GM21619 (cell line): ENCODE results near the gene KLHL29.

Experiments
- ATAC-seq: cut with Tn5 transposase; IDR thresholded peaks from one replicate; pipeline ENCODE4 v1.9.1; 2021; ENCODE audit not compliant: unreplicated experiment

KLHL29 gene

DNA sequence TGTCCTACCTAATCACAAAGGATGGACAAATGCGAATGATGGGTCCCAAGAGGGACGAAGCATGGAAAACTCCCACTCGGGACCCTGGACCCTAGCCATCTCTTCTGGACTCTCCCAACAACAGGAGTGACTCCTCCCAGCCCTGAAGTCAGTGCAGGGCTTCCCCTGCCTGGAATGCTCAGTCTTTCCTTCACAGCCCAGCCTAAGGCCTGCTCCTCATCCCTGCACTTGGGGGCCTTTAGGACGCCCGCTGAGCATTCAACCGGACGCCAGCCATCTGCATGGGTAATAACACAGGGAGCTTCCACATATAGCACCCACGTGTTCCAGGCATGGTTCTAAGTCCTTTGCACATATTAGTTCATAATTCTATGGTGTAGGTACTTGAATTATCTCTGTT is 237.5 kb downstream of the KLHL29 start:
- no peak for ATAC-seq

DNA sequence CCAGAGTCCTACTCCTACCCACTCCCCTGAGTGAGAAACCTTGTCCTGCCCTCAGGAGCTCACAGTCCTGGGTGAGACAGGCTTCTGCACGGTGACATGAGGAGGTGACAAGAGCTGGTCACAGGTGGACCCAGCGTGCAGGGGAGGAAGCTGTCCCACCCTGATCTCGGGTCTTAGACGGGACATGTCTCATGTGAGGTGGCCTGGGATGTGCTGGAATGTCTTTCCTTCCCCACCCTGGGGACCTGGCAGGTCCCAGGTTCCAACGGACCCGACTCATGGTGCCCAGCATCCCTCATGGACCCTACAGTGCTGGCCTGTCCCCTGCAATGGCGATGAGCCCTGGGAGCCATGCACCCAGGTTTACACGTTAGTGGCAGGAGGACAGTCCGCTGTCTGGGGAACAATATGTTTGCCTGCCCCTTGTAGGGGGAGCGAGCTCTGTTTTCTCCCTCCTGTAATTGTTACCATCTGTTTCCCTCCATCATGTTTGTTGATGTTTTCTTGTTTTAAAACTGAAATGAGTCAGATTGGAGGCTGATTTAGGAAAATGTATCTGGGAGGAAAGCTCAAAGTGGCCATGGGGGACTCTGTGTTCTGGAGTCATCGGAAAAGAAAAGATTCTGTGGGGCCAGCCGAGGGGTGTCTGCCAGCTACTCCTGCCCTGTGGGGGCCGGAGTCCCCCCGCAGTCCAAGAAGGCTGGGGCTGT is 238.1 kb downstream of the KLHL29 start:
- no peak for ATAC-seq

DNA sequence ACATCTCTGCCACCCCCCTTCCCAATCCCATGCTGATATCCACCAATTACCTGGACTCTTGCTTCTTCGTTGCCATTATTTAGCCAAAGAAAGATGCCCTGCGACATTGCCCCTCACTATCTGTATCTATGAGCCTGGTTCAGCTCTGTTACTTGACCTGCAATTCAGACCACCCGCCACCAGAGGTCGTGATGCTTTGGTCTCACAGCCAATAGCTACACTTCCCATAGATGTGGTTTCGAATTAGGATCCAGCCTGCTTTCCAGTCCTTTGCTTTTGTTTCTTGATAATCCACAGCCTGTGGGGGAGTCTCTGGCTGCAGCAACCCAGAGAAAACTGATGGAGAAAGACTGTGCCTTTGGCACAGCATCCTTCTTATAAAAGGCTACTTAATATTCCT is 239.4 kb downstream of the KLHL29 start:
- no peak for ATAC-seq

DNA sequence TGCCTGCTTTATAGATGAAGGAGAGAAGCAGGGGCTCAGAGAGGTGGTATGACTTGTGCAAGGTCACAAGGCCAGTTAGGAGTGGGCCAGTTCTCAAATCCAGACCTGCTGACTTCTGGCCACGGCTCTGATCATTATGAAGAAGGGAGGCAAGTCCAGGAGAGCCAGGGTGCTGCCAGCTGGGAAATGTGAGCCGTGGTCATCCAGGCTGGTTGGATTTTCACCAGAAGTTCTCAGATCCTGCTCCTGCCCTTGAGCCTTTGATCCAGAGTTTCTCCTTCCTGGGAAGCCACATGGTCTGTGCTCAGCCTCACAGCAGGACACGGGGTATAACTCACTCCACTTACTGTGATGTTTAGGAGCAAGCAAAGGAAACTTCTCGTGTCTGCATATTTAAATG is 239.9 kb downstream of the KLHL29 start:
- ATAC-seq = no peak

DNA sequence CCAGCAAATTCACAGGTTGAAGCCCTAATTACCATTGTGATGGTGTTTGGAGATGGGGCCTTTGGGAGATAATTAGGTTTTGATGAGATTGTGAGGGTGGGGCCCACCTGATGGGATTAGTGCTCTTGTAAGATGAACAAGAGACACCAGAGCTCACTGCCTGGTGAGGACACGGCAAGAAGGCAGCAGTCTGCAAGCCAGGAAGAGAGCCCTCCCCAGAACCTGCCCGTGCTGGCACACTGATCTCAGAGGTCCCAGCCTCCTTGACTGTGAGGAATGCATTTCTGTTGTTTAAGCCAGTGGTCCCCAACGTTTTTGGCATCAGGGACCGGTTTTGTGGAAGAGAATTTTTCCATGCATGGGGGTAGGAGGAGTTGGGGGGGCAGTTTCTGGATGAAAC is 240.7 kb downstream of the KLHL29 start:
- no peak for ATAC-seq

DNA sequence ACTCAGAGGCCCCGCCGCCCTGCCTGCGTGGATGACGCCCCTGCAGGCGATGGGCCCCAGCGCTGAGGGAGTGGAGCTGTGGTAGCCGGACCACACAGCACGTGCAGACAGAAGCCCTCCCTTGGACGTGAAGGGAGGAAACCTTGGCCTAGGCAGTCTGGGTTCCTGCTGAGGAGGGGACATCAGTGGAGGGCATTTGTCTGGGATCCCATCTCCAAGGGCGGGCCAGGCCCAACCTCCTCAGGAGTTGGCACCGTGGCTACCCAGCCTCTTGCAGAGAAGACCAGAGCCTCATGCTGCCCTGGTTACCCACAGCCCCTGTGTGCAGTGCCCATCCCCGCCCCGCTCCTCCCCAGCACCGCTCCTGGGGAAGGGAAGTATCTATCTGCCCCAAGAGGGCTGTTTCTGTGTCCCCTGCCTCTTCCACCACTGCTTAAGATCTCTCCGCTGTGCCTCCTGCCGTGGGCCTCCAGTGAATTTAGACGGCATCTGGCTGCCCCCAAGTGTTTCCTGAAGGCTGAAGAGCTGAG is 241.8 kb downstream of the KLHL29 start:
- ATAC-seq = no peak

DNA sequence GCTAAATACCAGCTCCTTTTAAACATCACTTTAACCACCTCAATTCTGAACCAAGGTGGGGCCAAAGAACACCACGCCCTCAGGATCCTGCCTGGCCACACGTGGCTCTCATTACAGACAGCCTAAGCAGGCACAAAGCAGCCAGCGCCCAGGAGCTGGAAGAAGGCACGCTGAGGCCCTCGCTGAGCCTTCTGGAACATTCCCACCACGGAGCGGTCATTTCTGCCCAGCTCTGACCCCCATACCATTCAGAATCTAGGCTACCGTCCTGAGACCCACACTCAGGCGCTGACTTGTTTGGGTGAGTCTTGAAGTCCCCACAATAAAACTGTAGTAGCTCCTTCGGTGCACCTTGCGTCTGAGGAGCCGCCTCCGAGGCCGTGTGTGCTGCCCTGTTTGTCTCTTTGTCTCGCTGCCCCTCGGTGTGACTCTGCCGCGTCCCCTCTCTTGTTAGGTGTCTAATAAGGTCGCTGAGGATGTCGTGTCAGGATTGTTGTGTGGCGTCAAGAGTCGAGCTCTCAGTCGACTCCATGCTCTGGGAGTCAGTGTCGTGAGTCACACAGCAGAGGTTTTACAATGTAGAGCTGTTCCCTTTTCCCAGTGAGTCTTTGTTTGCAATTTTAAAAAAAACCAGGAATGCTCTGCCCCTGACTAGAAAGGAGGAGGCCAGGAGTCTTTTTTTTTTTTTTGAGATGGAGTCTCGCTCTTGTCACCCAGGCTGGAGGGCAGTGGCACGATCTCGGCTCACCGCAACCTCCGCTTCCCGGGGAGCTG is 242.4 kb downstream of the KLHL29 start:
- ATAC-seq = no peak

DNA sequence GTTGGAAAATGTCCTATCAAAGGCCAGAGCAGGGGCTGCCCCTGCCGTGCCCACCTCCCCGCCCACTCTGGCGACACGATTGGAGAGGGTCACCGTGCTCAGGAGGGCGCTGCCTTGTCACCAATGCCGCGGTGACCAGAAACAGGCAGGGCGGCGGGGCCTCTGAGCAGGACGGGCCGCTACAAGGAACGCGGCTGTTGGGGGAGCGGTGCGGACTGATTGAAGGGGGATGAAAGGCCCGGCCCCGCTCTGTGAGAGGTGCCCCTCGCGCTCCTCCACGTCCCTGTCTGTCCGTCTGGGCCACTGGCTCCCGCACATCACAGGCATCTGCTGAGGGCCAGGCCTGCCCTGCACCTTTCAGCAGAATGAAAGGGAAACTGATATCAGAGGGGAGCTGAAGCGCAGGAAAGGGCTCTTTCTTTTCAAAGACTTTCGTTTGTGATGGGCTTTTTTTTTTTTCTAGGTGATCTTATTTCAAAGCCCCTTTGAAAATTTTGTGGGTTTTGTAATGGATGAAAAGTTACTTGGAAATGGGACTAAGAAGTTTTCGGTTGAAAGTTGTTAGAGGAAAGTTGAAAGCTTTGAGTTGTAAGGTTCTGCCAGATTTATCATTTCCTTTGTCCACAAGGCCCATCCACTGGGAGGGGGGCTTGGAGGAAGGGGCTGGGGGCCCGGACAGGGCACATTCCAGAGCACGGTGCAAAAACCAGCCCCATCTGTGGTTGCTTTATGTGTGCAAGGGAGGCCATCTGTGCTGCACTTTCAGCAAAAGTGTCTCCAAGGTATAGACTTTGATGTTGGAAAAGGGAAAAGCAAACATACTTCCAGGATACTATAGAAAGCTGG is 244.2 kb downstream of the KLHL29 start:
- no peak for ATAC-seq

DNA sequence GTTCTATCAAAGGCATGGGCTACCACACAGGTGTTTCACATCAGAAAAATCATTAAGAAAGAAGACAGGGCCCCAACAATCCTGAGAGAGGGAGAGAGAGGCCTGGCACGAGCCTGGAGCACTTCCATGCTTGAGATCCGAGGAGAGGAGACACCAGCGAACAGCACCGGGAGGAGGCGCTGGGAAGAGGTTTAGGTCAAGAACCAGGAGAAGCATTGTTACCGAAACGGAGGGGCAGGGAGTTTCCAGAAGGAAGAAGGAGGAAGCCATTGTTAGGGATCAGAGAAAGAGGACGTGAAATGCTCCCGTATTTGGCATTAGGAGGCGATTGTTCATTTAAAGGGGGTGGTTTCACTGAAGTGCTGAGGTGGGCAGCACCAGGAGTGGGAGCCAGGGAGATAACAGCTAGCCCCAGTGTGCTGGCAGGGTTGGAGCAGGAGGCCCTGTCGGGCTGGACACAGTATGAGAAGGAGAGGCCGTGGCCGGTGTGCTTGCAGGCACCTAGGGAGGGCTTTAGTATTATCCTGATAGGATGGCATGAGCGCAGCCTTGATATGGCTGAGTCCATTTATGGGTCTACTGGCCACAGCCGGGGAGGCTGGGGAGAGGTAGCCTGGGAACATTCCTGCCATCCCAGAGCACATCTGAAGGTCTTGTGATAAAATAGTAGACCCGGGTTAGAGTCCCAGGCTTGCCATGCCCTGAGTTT is 244.9 kb downstream of the KLHL29 start:
- ATAC-seq = no peak

DNA sequence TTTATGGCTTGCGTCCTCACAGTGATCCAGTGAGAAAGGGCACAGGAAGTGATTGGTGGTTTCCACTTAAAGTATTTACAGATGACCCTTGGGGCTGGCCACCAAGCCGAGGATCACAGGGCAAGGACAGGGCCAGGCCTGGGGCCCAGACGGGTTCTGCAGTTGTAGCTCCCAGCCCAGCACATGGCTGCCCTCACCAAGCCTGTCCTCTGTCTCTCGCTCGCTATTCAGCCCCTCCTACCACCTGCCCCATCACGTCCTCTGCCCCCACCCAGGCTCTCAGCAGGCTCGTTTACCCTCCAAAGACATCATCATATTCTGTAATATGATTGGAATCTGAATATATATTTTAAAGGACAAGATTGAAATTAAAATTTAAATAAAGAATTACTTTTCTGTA is 246.0 kb downstream of the KLHL29 start:
- ATAC-seq = no peak

DNA sequence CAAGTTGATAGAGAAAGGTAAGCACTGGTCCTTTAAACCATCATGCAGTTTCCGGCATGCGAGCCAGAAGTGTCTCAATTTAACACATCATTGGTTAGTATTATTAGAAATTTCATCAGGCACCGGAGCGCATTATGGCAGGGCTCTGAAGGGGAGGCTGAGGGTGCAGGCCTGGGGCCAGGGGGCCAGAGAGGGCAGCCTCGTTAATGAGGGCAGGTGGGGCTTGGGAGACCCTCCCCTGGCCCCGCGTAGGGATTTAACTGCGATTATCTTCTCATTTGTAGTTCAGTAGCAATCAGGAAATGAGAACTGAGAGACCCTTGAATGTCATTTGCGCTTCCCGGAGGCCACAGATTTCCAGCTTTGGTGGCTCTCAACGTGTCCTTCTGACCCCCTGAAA is 246.4 kb downstream of the KLHL29 start:
- ATAC-seq = no peak

DNA sequence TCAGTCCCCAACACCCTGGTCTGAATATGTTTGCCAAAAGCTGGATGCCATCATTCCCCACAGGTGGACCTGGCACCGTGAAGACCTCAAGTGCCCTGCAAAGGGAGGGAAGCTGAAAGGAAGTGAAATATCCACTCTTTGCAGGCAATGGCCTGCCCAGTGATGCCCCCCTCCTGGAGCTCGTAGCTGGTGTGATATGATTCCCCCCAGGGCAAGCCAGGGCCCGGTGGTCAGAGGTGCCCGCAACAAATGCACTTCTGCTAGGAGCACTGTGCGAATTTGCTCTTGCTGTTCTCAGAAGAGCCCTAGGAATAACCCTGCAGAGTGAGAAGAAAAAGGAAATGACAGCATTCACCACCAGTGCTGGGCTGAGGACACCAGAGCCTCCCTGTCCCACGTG is 247.4 kb downstream of the KLHL29 start:
- ATAC-seq = no peak

DNA sequence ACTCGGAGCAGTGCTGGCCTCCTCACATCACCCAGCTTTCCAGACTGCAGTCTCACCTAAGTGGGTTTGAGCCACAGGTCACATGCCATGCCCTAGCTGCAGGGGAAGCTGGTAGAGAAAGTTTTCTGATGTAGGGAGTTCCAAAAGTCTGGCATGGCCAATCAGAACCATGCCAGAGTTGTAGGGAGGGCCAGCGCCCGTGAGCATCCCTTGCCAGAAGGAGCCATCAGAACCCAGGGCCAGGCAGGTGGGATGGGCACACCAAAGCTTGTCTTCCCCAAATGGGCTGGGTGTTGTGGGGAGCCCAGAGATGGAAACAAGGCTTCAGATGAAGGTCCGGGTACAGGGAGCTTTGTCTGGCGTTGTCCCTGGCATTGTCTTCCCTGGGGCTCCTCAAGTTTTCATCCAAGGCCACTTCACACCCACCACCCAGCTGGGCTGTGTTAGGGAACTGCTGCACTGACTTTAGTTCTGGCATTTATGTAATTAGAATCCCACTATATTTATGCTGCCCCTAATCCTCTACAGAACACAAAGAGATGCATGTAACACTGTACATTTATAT is 247.9 kb downstream of the KLHL29 start:
- no peak for ATAC-seq

DNA sequence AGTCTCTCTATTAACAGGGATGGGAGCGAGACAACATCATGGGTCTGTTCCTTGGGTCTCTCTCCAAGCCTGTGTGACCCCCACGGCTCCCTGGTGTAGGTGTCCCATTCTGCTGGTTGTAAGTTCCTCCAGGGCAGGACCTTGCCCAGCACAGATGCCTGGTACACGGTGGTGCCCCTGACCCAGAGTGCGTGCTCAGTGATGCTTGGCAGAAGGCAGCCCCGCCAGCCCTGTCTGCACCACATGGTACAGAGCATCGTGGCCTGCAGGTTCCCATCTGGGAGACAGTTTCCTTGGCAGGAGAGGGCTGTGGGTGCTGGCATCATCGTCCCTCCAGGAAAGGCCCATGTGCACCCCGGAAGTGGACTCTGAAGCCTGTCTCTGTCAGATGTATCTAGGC is 249.0 kb downstream of the KLHL29 start:
- ATAC-seq = no peak

DNA sequence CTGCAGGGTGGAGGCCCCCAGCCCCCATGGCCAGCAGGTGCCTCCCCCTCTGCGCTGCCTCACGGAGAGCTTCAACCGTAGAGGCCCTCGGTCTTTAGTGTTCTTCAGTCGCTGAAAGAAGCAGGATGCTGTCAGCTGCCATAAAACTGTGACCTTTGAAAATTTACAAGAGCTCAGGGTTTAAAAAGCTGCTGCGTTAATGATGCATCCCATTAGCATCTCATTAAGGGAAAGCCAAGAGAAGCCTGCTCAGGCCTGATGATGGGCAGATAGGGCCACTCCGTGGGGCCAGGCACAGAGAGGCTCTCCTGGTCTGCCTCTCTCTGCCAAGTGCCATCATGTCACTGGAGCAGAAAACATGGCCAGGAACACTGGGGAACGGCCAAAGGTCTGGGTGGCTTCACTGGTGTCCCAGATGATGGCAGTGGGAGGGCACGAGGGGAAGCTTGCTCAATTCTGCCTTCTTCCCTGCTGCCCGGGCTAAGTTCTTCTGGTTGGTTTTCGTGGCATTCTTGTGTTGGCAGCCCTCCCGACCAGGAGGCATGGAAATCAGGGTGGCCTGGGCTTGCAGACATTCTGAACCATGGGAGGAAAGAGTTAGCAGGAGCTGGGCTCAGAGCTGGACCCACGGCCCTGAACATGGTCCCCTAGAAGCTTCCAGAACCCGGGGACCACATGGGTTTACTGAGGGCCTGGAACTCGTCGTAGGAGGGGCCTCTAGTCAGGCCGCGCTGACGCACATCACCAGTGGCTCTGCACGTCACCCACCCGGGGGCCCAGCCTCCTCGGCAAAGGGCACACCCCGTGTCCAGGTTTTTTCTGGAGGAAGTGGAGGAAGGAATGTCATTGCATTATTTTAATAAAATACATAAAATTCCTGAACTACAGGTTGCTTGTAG is 250.7 kb downstream of the KLHL29 start:
- no peak for ATAC-seq

DNA sequence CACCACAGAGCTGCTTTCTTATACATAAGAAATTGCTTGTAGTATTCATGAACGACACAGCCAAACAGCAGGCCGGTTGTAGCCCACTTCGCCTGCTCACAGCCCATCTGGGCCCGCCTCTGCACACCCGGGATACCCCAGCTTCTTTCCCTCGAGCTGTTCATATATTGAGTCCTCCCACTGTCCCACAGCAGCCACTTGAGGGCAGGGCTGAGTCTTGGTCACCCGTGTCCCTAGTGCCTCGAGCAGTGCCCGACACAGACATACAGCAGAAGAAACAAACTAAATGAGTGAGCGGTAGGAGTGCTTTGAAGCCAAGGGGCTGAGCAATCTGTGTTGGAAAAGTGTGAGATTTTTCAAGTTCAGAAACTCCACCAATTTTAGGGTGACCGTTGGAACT is 251.4 kb downstream of the KLHL29 start:
- no peak for ATAC-seq

DNA sequence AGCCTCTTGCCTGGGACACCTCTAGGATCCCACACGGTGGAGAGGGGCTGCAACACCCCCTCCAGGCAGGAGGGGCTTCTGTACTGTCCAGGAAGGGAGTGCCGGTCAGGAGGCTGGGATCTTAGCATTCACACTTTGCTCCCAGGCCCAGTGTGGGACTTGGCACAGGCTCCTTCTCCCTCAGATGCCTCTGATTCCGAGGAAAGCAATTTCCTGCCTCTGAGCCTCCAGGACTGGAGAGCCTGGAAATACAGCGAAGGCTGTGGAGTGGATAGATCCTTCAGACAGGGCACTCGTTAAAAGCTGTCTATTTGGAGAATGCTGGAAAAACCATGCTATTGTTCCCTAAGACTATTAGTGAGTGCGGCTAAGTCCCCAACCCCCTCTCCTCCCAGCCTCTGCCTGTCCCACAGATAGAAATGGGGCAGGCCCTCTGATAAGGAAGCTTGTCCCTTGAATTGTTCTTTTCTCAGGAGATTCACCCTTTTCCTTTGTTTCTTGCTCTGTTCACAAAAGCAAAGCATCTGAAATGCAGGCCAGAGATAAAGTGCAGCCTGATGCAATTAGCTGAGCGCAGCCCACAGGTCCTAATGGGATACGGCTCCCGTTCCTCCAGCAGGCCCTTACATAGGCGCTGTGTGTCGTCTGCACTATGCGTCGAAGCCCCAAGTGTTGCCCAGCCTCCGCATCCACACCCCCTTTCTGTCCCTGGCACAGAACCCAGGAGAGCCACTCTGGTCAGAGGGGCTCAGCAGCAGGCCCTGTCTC is 252.2 kb downstream of the KLHL29 start:
- no peak for ATAC-seq

DNA sequence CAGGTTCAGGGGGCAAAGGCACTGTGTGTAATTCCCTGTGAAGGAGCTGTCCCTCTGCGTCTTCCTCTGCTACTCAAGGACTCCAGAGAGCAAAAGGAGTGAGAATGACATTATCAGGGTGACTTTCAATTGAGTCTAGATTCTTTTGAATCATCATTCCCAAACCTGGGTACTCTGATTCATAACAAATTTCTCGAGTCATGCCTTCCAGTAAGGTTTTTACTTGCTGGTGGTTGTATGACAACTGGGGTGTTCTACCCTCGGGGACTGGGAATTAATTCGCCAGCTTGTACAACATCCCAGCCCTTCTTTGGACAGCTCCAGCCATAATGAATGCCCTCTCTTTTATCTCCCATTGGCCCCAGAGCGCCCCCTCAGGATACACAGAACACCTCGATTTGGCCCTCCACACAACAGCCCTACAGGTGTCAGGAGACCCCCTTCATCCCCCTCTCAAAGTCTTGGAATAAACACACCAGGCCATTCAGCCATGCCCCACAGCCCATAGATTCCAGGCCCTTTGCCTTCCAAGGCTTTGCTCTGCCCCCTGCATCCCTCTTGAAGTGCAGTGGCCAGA is 254.5 kb downstream of the KLHL29 start:
- no peak for ATAC-seq
